ENCODE results near the gene H2BK1.

The H2BK1 gene

GRCh38 chr7:151189038-151189437 is 21.2 kb downstream of the H2BK1 start:
- no peak for DNase-seq (ENCODE audit: low read depth, low spot score)
- in situ Hi-C loops (cut with HindIII; ENCODE audit: low sequenced_read_pairs) = no loop called here
- H3K4me3 ChIP-seq (ENCODE audit: low read depth, low read length) = no peak overlapping the region
- no peak for TF ChIP-seq CTCF (IDR thresholded peaks at IDR 0.05; ENCODE audit: low read depth, low read length)

GRCh38 chr7:151188252-151188542 is 22.1 kb downstream of the H2BK1 start:
- no peak overlapping the region for H3K4me3 ChIP-seq (ENCODE audit: low read depth, low read length)
- no peak for TF ChIP-seq CTCF (IDR thresholded peaks at IDR 0.05; ENCODE audit: low read depth, low read length)
- DNase-seq (ENCODE audit: low read depth, low spot score) = no peak
- in situ Hi-C loops (cut with HindIII; ENCODE audit: low sequenced_read_pairs) = no loop called here

- no peak for DNase-seq (ENCODE audit: low read depth, low spot score)
- in situ Hi-C loops (cut with HindIII; ENCODE audit: low sequenced_read_pairs) = no loop called here
- no peak overlapping the region for H3K4me3 ChIP-seq (ENCODE audit: low read depth, low read length)
- TF ChIP-seq CTCF (IDR thresholded peaks at IDR 0.05; ENCODE audit: low read depth, low read length) = no peak
Measured at GRCh38 chr7:151187409-151188251, 22.7 kb downstream of the H2BK1 start.

GRCh38 chr7:151186640-151187408 is 23.5 kb downstream of the H2BK1 start, which contains the start of gene ASB10:
ASB10 (minus strand) TSS chr7:151187250; CDS start chr7:151187130, 120 bp downstream.
- DNase-seq (ENCODE audit: low read depth, low spot score) = no peak
- H3K4me3 ChIP-seq (ENCODE audit: low read depth, low read length) = no peak within 1 kb of the TSS
- no peak for TF ChIP-seq CTCF (IDR thresholded peaks at IDR 0.05; ENCODE audit: low read depth, low read length)
- in situ Hi-C loops (cut with HindIII; ENCODE audit: low sequenced_read_pairs) = no loop called here

- no peak for TF ChIP-seq CTCF (IDR thresholded peaks at IDR 0.05; ENCODE audit: low read depth, low read length)
- DNase-seq (ENCODE audit: low read depth, low spot score) = no peak
- in situ Hi-C loops (cut with HindIII; ENCODE audit: low sequenced_read_pairs) = no loop called here
- no peak overlapping the region for H3K4me3 ChIP-seq (ENCODE audit: low read depth, low read length)
Measured at GRCh38 chr7:151185762-151186639, 24.3 kb downstream of the H2BK1 start.

GRCh38 chr7:151181011-151181431 is 29.3 kb downstream of the H2BK1 start:
- H3K4me3 ChIP-seq (ENCODE audit: low read depth, low read length) = no peak overlapping the region
- no peak for TF ChIP-seq CTCF (IDR thresholded peaks at IDR 0.05; ENCODE audit: low read depth, low read length)
- in situ Hi-C loops (cut with HindIII; ENCODE audit: low sequenced_read_pairs) = no loop called here
- DNase-seq (ENCODE audit: low read depth, low spot score) = no peak
